Activated CD4-positive, alpha-beta memory T cell treated with anti-CD3 and anti-CD28 coated beads for 36 hours (primary cell): ENCODE measurements around the gene TEX2. TPM values are rescaled to one million over a fixed set of nuclear protein-coding genes. Genes with fewer than 3 reads are reported as not detected.
A peak's percentile ranks its signal among the peaks of the same experiment; 100 is the strongest.

Experiments used
- CTCF ChIA-PET: fragments of 350-600 bp; sonication (Branson Sonifier 250); formaldehyde crosslinking; loops from one replicate; lab custom pipeline; 2021; ENCODE audit warnings: antibody characterized with exemption, inconsistent platforms; lab: Charles Lee
- POLR2A ChIA-PET: fragments of 350-600 bp; sonication (Branson Sonifier 250); formaldehyde crosslinking; loops from one replicate; lab custom pipeline; 2021; ENCODE audit warnings: antibody characterized with exemption; lab: Charles Lee
- DNase-seq: peaks from one replicate; pipeline ENCODE4 v3.0.0-alpha.2; 2020
- H3K27ac Mint-ChIP-seq: one replicate; pipeline ENCODE4 v1.8.0; 2021; ENCODE audit warnings: mixed read lengths
- H3K27me3 Mint-ChIP-seq: one replicate; pipeline ENCODE4 v1.8.0; 2021; ENCODE audit warnings: mixed read lengths
- H3K36me3 Mint-ChIP-seq: one replicate; pipeline ENCODE4 v1.8.0; 2021; ENCODE audit warnings: mixed read lengths
- H3K4me1 Mint-ChIP-seq: one replicate; pipeline ENCODE4 v1.8.0; 2021; ENCODE audit warnings: low read depth, mixed read lengths
- H3K4me3 Mint-ChIP-seq: one replicate; pipeline ENCODE4 v1.8.0; 2021; ENCODE audit warnings: mild to moderate bottlenecking, mixed read lengths
- H3K9me3 Mint-ChIP-seq: one replicate; pipeline ENCODE4 v1.8.0; 2021; ENCODE audit warnings: mixed read lengths
- intact Hi-C: fragments of 100-400 bp; cut with micrococcal nuclease; formaldehyde crosslinking; loops from one replicate; pipeline ENCODE4 v1.15.1; 2023
- total RNA-seq, 2 experiments: library from RNA; stranded (reverse); gene quantifications; one replicate each; pipeline ENCODE4 v1.2.3, GENCODE V29; 2021

Gene TEX2
- total RNA-seq, 2 experiments from 2014 or later: 11.9 to 12.1 TPM

GRCh38 chr17:64117981-64118979 lies 144.8 kb downstream of the TEX2 start:
- CTCF ChIA-PET: interaction anchor here (1.0 to 2.3 kb wide), 5 partner anchors 11 to 93 kb away, joined by 3 to 8 read pairs (median 7); no protein-coding TSS in a partner anchor
- Mint-ChIP-seq H3K4me1 (peaks cover 78% of the 10 kb centered on the region), H3K27ac (peak overlapping the region; percentile 71), H3K4me3 (no peak overlapping the region), H3K9me3 (no peaks in the 10 kb centered on the region), H3K36me3 (peaks cover 4% of the 10 kb centered on the region), H3K27me3 (no peaks in the 10 kb centered on the region)
- POLR2A ChIA-PET: interaction anchor here (1.2 to 2.0 kb wide), 4 partner anchors 11 to 37 kb away, joined by 3 to 6 read pairs (median 6); partner anchors contain the start of gene ERN1
- no peak for DNase-seq
- intact Hi-C loops: loop anchor here (2.0 kb wide), 1 partner anchor 13 kb away; the partner anchor contains the start of gene ERN1

GRCh38 chr17:64115822-64116534 lies 147.1 kb downstream of the TEX2 start:
- Mint-ChIP-seq H3K36me3 (peaks cover 4% of the 10 kb centered on the region), H3K27ac (peak overlapping the region; percentile 84), H3K27me3 (no peaks in the 10 kb centered on the region), H3K9me3 (no peaks in the 10 kb centered on the region), H3K4me3 (peak overlapping the region; percentile 27), H3K4me1 (peaks cover 62% of the 10 kb centered on the region)
- DNase-seq: no peak
- CTCF ChIA-PET: interaction anchor here (0.6 to 2.7 kb wide), 10 partner anchors 15 to 260 kb away, joined by 3 to 13 read pairs (median 4); no protein-coding TSS in a partner anchor
- intact Hi-C loops: loop anchor here (1.0 to 2.0 kb wide), 2 partner anchors 15 to 55 kb away; partner anchors contain the start of gene ERN1
- POLR2A ChIA-PET: interaction anchor here (1.1 to 2.8 kb wide), 10 partner anchors 8 to 55 kb away, joined by 3 to 21 read pairs (median 4); partner anchors contain the start of gene ERN1

- ChIA-PET CTCF (interaction anchor here (0.6 to 2.7 kb wide), 10 partner anchors 16 to 259 kb away, joined by 3 to 13 read pairs (median 4); no protein-coding TSS in a partner anchor), POLR2A (interaction anchor here (1.1 to 2.8 kb wide), 9 partner anchors 8 to 48 kb away, joined by 3 to 21 read pairs (median 5); partner anchors contain the start of gene ERN1)
- Mint-ChIP-seq H3K27me3 (no peaks in the 10 kb centered on the region), H3K4me1 (peaks cover 60% of the 10 kb centered on the region), H3K36me3 (peaks cover 8% of the 10 kb centered on the region), H3K27ac (peak overlapping the region; percentile 84), H3K9me3 (no peaks in the 10 kb centered on the region), H3K4me3 (no peak overlapping the region)
- no peak for DNase-seq
- intact Hi-C loops: no loop called here
These were observed 147.9 kb downstream of the TEX2 start for GRCh38 chr17:64115043-64115698.

GRCh38 chr17:64113006-64113405 lies 150.1 kb downstream of the TEX2 start:
- no peak overlapping the region for H3K27ac Mint-ChIP-seq
- POLR2A ChIA-PET: interaction anchor here (0.6 to 0.9 kb wide), 2 partner anchors 16 to 370 kb away, joined by 3 to 4 read pairs; no protein-coding TSS in a partner anchor
- no peaks in the 10 kb centered on the region for H3K27me3 Mint-ChIP-seq
- H3K36me3 Mint-ChIP-seq: peaks cover 11% of the 10 kb centered on the region
- CTCF ChIA-PET: interaction anchor here (0.7 to 2.7 kb wide), 4 partner anchors 14 to 84 kb away, joined by 3 to 13 read pairs (median 4); no protein-coding TSS in a partner anchor
- intact Hi-C loops: no loop called here
- H3K4me1 Mint-ChIP-seq: peaks cover 63% of the 10 kb centered on the region
- no peak overlapping the region for H3K4me3 Mint-ChIP-seq
- DNase-seq: no peak
- no peaks in the 10 kb centered on the region for H3K9me3 Mint-ChIP-seq

- peaks cover 64% of the 10 kb centered on the region for H3K4me1 Mint-ChIP-seq
- DNase-seq: no peak
- H3K27ac Mint-ChIP-seq: no peak overlapping the region
- H3K9me3 Mint-ChIP-seq: no peaks in the 10 kb centered on the region
- no peak overlapping the region for H3K4me3 Mint-ChIP-seq
- peaks cover 11% of the 10 kb centered on the region for H3K36me3 Mint-ChIP-seq
- intact Hi-C loops: no loop called here
- CTCF ChIA-PET: interaction anchor here (0.6 kb wide), 1 partner anchor 27 kb away, joined by 3 read pairs; no protein-coding TSS in a partner anchor
- H3K27me3 Mint-ChIP-seq: no peaks in the 10 kb centered on the region
- POLR2A ChIA-PET: no interaction called here
These were observed 151.2 kb downstream of the TEX2 start for GRCh38 chr17:64111831-64112230.

GRCh38 chr17:64110379-64111152 lies 152.5 kb downstream of the TEX2 start:
- Mint-ChIP-seq H3K4me3 (no peak overlapping the region), H3K36me3 (peaks cover 9% of the 10 kb centered on the region), H3K27ac (peak overlapping the region; percentile 36), H3K27me3 (no peaks in the 10 kb centered on the region), H3K9me3 (no peaks in the 10 kb centered on the region), H3K4me1 (peaks cover 66% of the 10 kb centered on the region)
- CTCF ChIA-PET: interaction anchor here (0.5 kb wide), 1 partner anchor 23 kb away, joined by 5 read pairs; no protein-coding TSS in a partner anchor
- intact Hi-C loops: no loop called here
- POLR2A ChIA-PET: interaction anchor here (0.5 kb wide), 1 partner anchor 499 kb away, joined by 4 read pairs; no protein-coding TSS in a partner anchor
- DNase-seq: no peak

- ChIA-PET POLR2A (no interaction called here), CTCF (interaction anchor here (0.6 to 1.6 kb wide), 2 partner anchors 11 to 197 kb away, joined by 3 to 4 read pairs; no protein-coding TSS in a partner anchor)
- Mint-ChIP-seq H3K4me1 (peaks cover 62% of the 10 kb centered on the region), H3K4me3 (no peak overlapping the region), H3K27ac (peak overlapping the region; percentile 63), H3K27me3 (no peaks in the 10 kb centered on the region), H3K36me3 (peaks cover 9% of the 10 kb centered on the region), H3K9me3 (no peaks in the 10 kb centered on the region)
- intact Hi-C loops: no loop called here
- DNase-seq: no peak
These were observed 153.7 kb downstream of the TEX2 start for GRCh38 chr17:64109400-64109799.

GRCh38 chr17:64107500-64108236 lies 155.4 kb downstream of the TEX2 start:
- Mint-ChIP-seq H3K4me1 (peaks cover 69% of the 10 kb centered on the region), H3K4me3 (no peak overlapping the region), H3K9me3 (no peaks in the 10 kb centered on the region), H3K27me3 (no peaks in the 10 kb centered on the region), H3K36me3 (peaks cover 12% of the 10 kb centered on the region), H3K27ac (peak overlapping the region; percentile 81)
- DNase-seq: no peak
- intact Hi-C loops: no loop called here
- CTCF ChIA-PET: no interaction called here
- POLR2A ChIA-PET: no interaction called here

- H3K4me1 Mint-ChIP-seq: peaks cover 72% of the 10 kb centered on the region
- H3K4me3 Mint-ChIP-seq: no peak overlapping the region
- ChIA-PET POLR2A (interaction anchor here (0.6 to 1.0 kb wide), 3 partner anchors 14 to 24 kb away, joined by 3 to 5 read pairs (median 3); no protein-coding TSS in a partner anchor), CTCF (interaction anchor here (0.6 kb wide), 1 partner anchor 43 kb away, joined by 3 read pairs; no protein-coding TSS in a partner anchor)
- H3K27me3 Mint-ChIP-seq: no peaks in the 10 kb centered on the region
- DNase-seq: no peak
- H3K9me3 Mint-ChIP-seq: no peaks in the 10 kb centered on the region
- peak overlapping the region; percentile 44 for H3K27ac Mint-ChIP-seq
- peaks cover 13% of the 10 kb centered on the region for H3K36me3 Mint-ChIP-seq
- intact Hi-C loops: no loop called here
These were observed 156.1 kb downstream of the TEX2 start for GRCh38 chr17:64106918-64107317.
